KOPT-K1 (cell line): ENCODE measurements around the gene TYW3.
"Not testable (repeated sequence)": the region's sequence is repeated elsewhere in the genome, so short reads cannot be mapped to it uniquely, and the experiment has no call there.

ENCODE experiments used
- H3K27ac ChIP-seq: fragments of 200-600 bp; sonication (generic); 2 replicates; pipeline ENCODE4 v1.5.1; 2016; ENCODE audit warnings: antibody characterized with exemption, mild to moderate bottlenecking, low read depth, low read length; ENCODE audit not compliant: poor library complexity, severe bottlenecking
- H3K36me3 ChIP-seq: fragments of 200-600 bp; sonication (generic); 2 replicates; pipeline ENCODE4 v1.5.1; 2017; ENCODE audit warnings: antibody characterized with exemption, mild to moderate bottlenecking, low read length, moderate library complexity; ENCODE audit not compliant: insufficient read depth
- H3K9me3 ChIP-seq: fragments of 200-600 bp; sonication (generic); 2 replicates; pipeline ENCODE4 v1.5.1; 2017; ENCODE audit warnings: antibody characterized with exemption, low read length, mild to moderate bottlenecking; ENCODE audit not compliant: insufficient read depth, poor library complexity, severe bottlenecking

Gene TYW3

GRCh38 chr1:74753104-74753503 is 20.2 kb downstream of the TYW3 start:
- H3K9me3 ChIP-seq = peaks cover 27% of the 10 kb centered on the region
- H3K27ac ChIP-seq = no peak overlapping the region
- peaks cover 97% of the 10 kb centered on the region for H3K36me3 ChIP-seq

- H3K27ac ChIP-seq = no peak overlapping the region
- H3K36me3 ChIP-seq = peaks cover 98% of the 10 kb centered on the region
Measured at GRCh38 chr1:74755475-74755874, 22.5 kb downstream of the TYW3 start.

GRCh38 chr1:74756650-74757049 is 23.7 kb downstream of the TYW3 start:
- peaks cover 98% of the 10 kb centered on the region for H3K36me3 ChIP-seq
- peaks cover 28% of the 10 kb centered on the region for H3K9me3 ChIP-seq
- not testable (repeated sequence) for H3K27ac ChIP-seq

More at GRCh38 chr1:74755475-74755874, 22.5 kb downstream of the TYW3 start:
- peaks cover 28% of the 10 kb centered on the region for H3K9me3 ChIP-seq

GRCh38 chr1:74763807-74764206 is 30.9 kb downstream of the TYW3 start:
- Histone ChIP-seq H3K27ac (no peak overlapping the region), H3K36me3 (peaks cover 64% of the 10 kb centered on the region), H3K9me3 (no peaks in the 10 kb centered on the region)

- Histone ChIP-seq H3K27ac (no peak overlapping the region), H3K9me3 (no peaks in the 10 kb centered on the region), H3K36me3 (peaks cover 37% of the 10 kb centered on the region)
Measured at GRCh38 chr1:74766579-74766978, 33.6 kb downstream of the TYW3 start.

GRCh38 chr1:74767490-74767889 is 34.5 kb downstream of the TYW3 start:
- Histone ChIP-seq H3K27ac (no peak overlapping the region), H3K9me3 (no peaks in the 10 kb centered on the region), H3K36me3 (peaks cover 29% of the 10 kb centered on the region)

- Histone ChIP-seq H3K9me3 (no peaks in the 10 kb centered on the region), H3K27ac (no peak overlapping the region), H3K36me3 (no peaks in the 10 kb centered on the region)
Measured at GRCh38 chr1:74771913-74772515, 39.1 kb downstream of the TYW3 start.

- Histone ChIP-seq H3K9me3 (no peaks in the 10 kb centered on the region), H3K27ac (no peak overlapping the region), H3K36me3 (no peaks in the 10 kb centered on the region)
Measured at GRCh38 chr1:74772945-74773344, 40.0 kb downstream of the TYW3 start.

GRCh38 chr1:74773582-74773981 is 40.6 kb downstream of the TYW3 start:
- no peaks in the 10 kb centered on the region for H3K36me3 ChIP-seq
- H3K27ac ChIP-seq = no peak overlapping the region
- no peaks in the 10 kb centered on the region for H3K9me3 ChIP-seq

- H3K36me3 ChIP-seq = no peaks in the 10 kb centered on the region
- no peaks in the 10 kb centered on the region for H3K9me3 ChIP-seq
- H3K27ac ChIP-seq = no peak overlapping the region
Measured at GRCh38 chr1:74775735-74776134, 42.8 kb downstream of the TYW3 start.

- no peak overlapping the region for H3K27ac ChIP-seq
Measured at GRCh38 chr1:74777525-74777924, 44.6 kb downstream of the TYW3 start.

GRCh38 chr1:74779750-74780149 is 46.8 kb downstream of the TYW3 start:
- H3K27ac ChIP-seq = no peak overlapping the region
- no peaks in the 10 kb centered on the region for H3K36me3 ChIP-seq
- no peaks in the 10 kb centered on the region for H3K9me3 ChIP-seq

More at GRCh38 chr1:74777525-74777924, 44.6 kb downstream of the TYW3 start:
- H3K36me3 ChIP-seq = no peaks in the 10 kb centered on the region
- H3K9me3 ChIP-seq = no peaks in the 10 kb centered on the region

- Histone ChIP-seq H3K27ac (no peak overlapping the region), H3K36me3 (no peaks in the 10 kb centered on the region), H3K9me3 (no peaks in the 10 kb centered on the region)
Measured at GRCh38 chr1:74780594-74780993, 47.6 kb downstream of the TYW3 start.

- Histone ChIP-seq H3K36me3 (no peaks in the 10 kb centered on the region), H3K9me3 (no peaks in the 10 kb centered on the region), H3K27ac (no peak overlapping the region)
Measured at GRCh38 chr1:74785944-74786343, 53.0 kb downstream of the TYW3 start.

GRCh38 chr1:74790453-74790852 is 57.5 kb downstream of the TYW3 start:
- H3K36me3 ChIP-seq = no peaks in the 10 kb centered on the region
- no peaks in the 10 kb centered on the region for H3K9me3 ChIP-seq
- H3K27ac ChIP-seq = no peak overlapping the region

GRCh38 chr1:74791491-74791890 is 58.5 kb downstream of the TYW3 start:
- Histone ChIP-seq H3K36me3 (no peaks in the 10 kb centered on the region), H3K27ac (no peak overlapping the region), H3K9me3 (no peaks in the 10 kb centered on the region)
